Endothelial cell of umbilical vein (primary cell): ENCODE results near the gene SEPTIN11. TPM values are rescaled to one million over a fixed set of nuclear protein-coding genes. Genes with fewer than 3 reads are reported as not detected.

Experiments used
- BruUV-seq: library from RNA; stranded (reverse); fragments of 400-500 nt; replicated peaks from 2 replicates; lab custom pipeline; 2021; lab: Mats Ljungman, UMichigan
- CTCF ChIA-PET: fragments of 300-600, 350-600 bp; sonication (Branson Sonifier 250); formaldehyde crosslinking; loops from one replicate; lab custom pipeline; 2021; ENCODE audit warnings: antibody characterized with exemption, inconsistent platforms; lab: Charles Lee
- POLR2A ChIA-PET: fragments of 300-600, 350-600 bp; sonication (Branson Sonifier 250); formaldehyde crosslinking; loops from one replicate; lab custom pipeline; 2021; ENCODE audit warnings: antibody characterized with exemption, inconsistent platforms; lab: Charles Lee
- DNase-seq: peaks from one replicate; pipeline ENCODE4 v3.0.0-alpha.2; 2011; ENCODE audit warnings: low read depth, low spot score
- FAIRE-seq: peaks from 2 replicates; lab custom pipeline; 2011; peaks lifted over from hg19 to GRCh38; lab: Jason Lieb, UNC
- H2AFZ ChIP-seq: 2 replicates; pipeline ENCODE4 v1.6.0; 2012; ENCODE audit warnings: low read depth, low read length, control low read depth, inconsistent platforms
- H3K27ac ChIP-seq: 2 replicates; pipeline ENCODE4 v1.5.1; 2011; ENCODE audit warnings: low read depth, mild to moderate bottlenecking, control low read depth, low read length, moderate library complexity; ENCODE audit not compliant: insufficient read depth
- H3K27me3 ChIP-seq, 2 experiments: 2 replicates each; pipeline versions ENCODE4 v1.6.0 to v1.6.1; 2011; ENCODE audit warnings: low read length in 2 of 2, mixed read lengths in 1 of 2; ENCODE audit not compliant: control insufficient read depth in 2 of 2, insufficient read depth in 2 of 2
- H3K36me3 ChIP-seq, 2 experiments: 2 replicates in 1 of 2; 3 replicates in 1 of 2; pipeline ENCODE4 v1.5.1; 2011; ENCODE audit warnings: low read length in 2 of 2, mild to moderate bottlenecking in 1 of 2, moderate library complexity in 1 of 2; ENCODE audit not compliant: control insufficient read depth in 2 of 2, insufficient read depth in 2 of 2; ENCODE audit errors: extremely low read depth in 1 of 2
- H3K4me1 ChIP-seq: 3 replicates; pipeline ENCODE4 v1.5.1; 2011; ENCODE audit warnings: mild to moderate bottlenecking, low read length; ENCODE audit not compliant: control insufficient read depth, insufficient read depth; ENCODE audit errors: extremely low read depth
- H3K4me2 ChIP-seq: 2 replicates; pipeline ENCODE4 v1.6.1; 2011; ENCODE audit warnings: low read length, control low read depth, mixed read lengths; ENCODE audit not compliant: insufficient read depth
- H3K4me3 ChIP-seq, 3 experiments: fragments of 200-600 bp in 1 of 3; sonication (generic), shearing (Covaris generic) in 1 of 3; replicated peaks in 1 of 3; 2 replicates each; pipeline ENCODE4 v1.5.1; 2011 to 2016; ENCODE audit warnings: control low read depth in 3 of 3, low read length in 3 of 3, mild to moderate bottlenecking in 2 of 3, inconsistent platforms in 1 of 3, low read depth in 1 of 3, moderate library complexity in 1 of 3; ENCODE audit not compliant: insufficient read depth in 1 of 3
- H3K79me2 ChIP-seq: 2 replicates; pipeline ENCODE4 v1.6.0; 2012; ENCODE audit warnings: low read length, inconsistent platforms; ENCODE audit not compliant: control insufficient read depth, insufficient read depth
- H3K9ac ChIP-seq: replicated peaks from 2 replicates; pipeline ENCODE3; 2011; ENCODE audit warnings: low read length, control low read depth; ENCODE audit not compliant: insufficient read depth; ENCODE audit errors: extremely low read depth
- H3K9me1 ChIP-seq: replicated peaks from 3 replicates; pipeline ENCODE4 v1.6.0; 2011; ENCODE audit warnings: mild to moderate bottlenecking, low read length; ENCODE audit not compliant: control insufficient read depth, insufficient read depth; ENCODE audit errors: extremely low read depth
- H3K9me3 ChIP-seq: replicated peaks from 2 replicates; pipeline ENCODE4 v1.5.1; 2012; ENCODE audit warnings: low read length, inconsistent platforms; ENCODE audit not compliant: control insufficient read depth, insufficient read depth
- H4K20me1 ChIP-seq: replicated peaks from 2 replicates; pipeline ENCODE3; 2011; ENCODE audit warnings: mild to moderate bottlenecking, low read length; ENCODE audit not compliant: control insufficient read depth, insufficient read depth; ENCODE audit errors: extremely low read depth
- FOS ChIP-seq: IDR thresholded peaks from 2 replicates; pipeline ENCODE4 v1.6.1; 2011; ENCODE audit warnings: mild to moderate bottlenecking, low read length, moderate library complexity, borderline replicate concordance; ENCODE audit not compliant: insufficient read depth
- GATA2 ChIP-seq: IDR thresholded peaks from 2 replicates; pipeline ENCODE4 v1.7.0; 2011; ENCODE audit warnings: low read depth, mild to moderate bottlenecking, moderate library complexity, mixed read lengths, low read length; ENCODE audit not compliant: insufficient read length, insufficient read depth
- JUN ChIP-seq: IDR thresholded peaks from 2 replicates; pipeline ENCODE4 v1.6.1; 2011; ENCODE audit warnings: borderline replicate concordance, low read depth; ENCODE audit not compliant: insufficient read length, insufficient read depth
- dilution Hi-C: fragments of 300-500 bp; cut with MboI; formaldehyde crosslinking; loops from one replicate; pipeline ENCODE4 v1.15.0; 2019; ENCODE audit warnings: low sequenced_read_pairs; ENCODE audit not compliant: extremely low pct_ligation_motif_present
- intact Hi-C: fragments of 100-400 bp; cut with micrococcal nuclease; formaldehyde crosslinking; loops from one replicate; pipeline ENCODE4 v1.10.0; 2022
- polyA plus RNA-seq, 4 experiments: library from polyadenylated mRNA; depleted of rRNA in 3 of 4; stranded (reverse) in 3 of 4; unstranded in 1 of 4; fragments of >200 nt; gene quantifications; 2 replicates each; pipeline versions ENCODE4 v1.2.1 to v1.2.3, GENCODE V29; 2011 to 2012; ENCODE audit warnings: missing spikeins in 1 of 4
- total RNA-seq: library from RNA; stranded (reverse); gene quantifications from 2 replicates; pipeline ENCODE4 v1.2.3, GENCODE V29; 2021
- TF ChIP-seq, protein P1 (sequence below), 2 donors: IDR thresholded peaks; 1 replicate in 1 of 2; 2 replicates in 1 of 2; pipeline ENCODE4 v1.5.1; 2011; ENCODE audit warnings: low read length in 2 of 2, mild to moderate bottlenecking in 2 of 2, moderate library complexity in 2 of 2, control low read depth in 1 of 2, inconsistent platforms in 1 of 2, low read depth in 1 of 2; ENCODE audit not compliant: insufficient read depth in 1 of 2; ENCODE audit errors: extremely low read depth in 1 of 2

The SEPTIN11 gene
- total and polyA plus RNA-seq, 2 donors (not counting 3 experiments of a cell fraction or from before 2014, with no cell fraction given), result 69.4 to 202 TPM

GRCh38 chr4:76989391-76990061, 40.0 kb downstream of the SEPTIN11 start:
- dilution Hi-C loops (no loop called here), intact Hi-C loops (no loop called here)
- ChIA-PET CTCF (interaction anchor here (1.0 to 1.3 kb wide), 5 partner anchors 12 to 26 kb away, joined by 3 read pairs; no protein-coding TSS in a partner anchor), POLR2A (no interaction called here)
- no peak overlapping the region for H3K9ac ChIP-seq
- DNase-seq, result no peak
- H3K27me3 ChIP-seq, result no peaks in the 10 kb centered on the region
- no peaks in the 10 kb centered on the region for H4K20me1 ChIP-seq
- BruUV-seq, result no TSS peak
- no peak overlapping the region for H3K27ac ChIP-seq
- no peaks in the 10 kb centered on the region for H3K36me3 ChIP-seq
- no peak overlapping the region for H2AFZ ChIP-seq
- no peaks in the 10 kb centered on the region for H3K9me3 ChIP-seq
- H3K4me3 ChIP-seq, result no peak overlapping the region
- peaks cover 15% of the 10 kb centered on the region for H3K4me1 ChIP-seq
- no peak overlapping the region for H3K4me2 ChIP-seq
- no peak for FAIRE-seq
- peaks cover 61% of the 10 kb centered on the region for H3K79me2 ChIP-seq
- TF ChIP-seq FOS (no peak), GATA2 (peak; percentile 9), JUN (no peak)
- TF ChIP-seq, protein P1, sequence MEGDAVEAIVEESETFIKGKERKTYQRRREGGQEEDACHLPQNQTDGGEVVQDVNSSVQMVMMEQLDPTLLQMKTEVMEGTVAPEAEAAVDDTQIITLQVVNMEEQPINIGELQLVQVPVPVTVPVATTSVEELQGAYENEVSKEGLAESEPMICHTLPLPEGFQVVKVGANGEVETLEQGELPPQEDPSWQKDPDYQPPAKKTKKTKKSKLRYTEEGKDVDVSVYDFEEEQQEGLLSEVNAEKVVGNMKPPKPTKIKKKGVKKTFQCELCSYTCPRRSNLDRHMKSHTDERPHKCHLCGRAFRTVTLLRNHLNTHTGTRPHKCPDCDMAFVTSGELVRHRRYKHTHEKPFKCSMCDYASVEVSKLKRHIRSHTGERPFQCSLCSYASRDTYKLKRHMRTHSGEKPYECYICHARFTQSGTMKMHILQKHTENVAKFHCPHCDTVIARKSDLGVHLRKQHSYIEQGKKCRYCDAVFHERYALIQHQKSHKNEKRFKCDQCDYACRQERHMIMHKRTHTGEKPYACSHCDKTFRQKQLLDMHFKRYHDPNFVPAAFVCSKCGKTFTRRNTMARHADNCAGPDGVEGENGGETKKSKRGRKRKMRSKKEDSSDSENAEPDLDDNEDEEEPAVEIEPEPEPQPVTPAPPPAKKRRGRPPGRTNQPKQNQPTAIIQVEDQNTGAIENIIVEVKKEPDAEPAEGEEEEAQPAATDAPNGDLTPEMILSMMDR (IDR thresholded peaks at IDR 0.05; ENCODE audit: extremely low read depth in 1 of 2, insufficient read depth in 1 of 2, low read depth in 1 of 2, low read length in 2 of 2), result no peak
- no peaks in the 10 kb centered on the region for H3K9me1 ChIP-seq
